ENCODE data around the gene SELENOO. TPM values are rescaled to one million over a fixed set of nuclear protein-coding genes. Genes with fewer than 3 reads are reported as not detected.

The SELENOO gene
- total and polyA plus RNA-seq, 2 experiments from 2014 or later, result 29.8 to 54.5 TPM

- Histone ChIP-seq H3K27me3 (no peaks in the 10 kb centered on the region), H3K4me3 (no peak overlapping the region), H3K4me1 (ENCODE audit: low read depth) (no peaks in the 10 kb centered on the region), H3K9me3 (ENCODE audit: low read depth) (no peaks in the 10 kb centered on the region), H3K36me3 (peaks cover 27% of the 10 kb centered on the region), H3K27ac (no peak overlapping the region)
- TF ChIP-seq CTCF (IDR thresholded peaks at IDR 0.05; ENCODE audit: low read depth, low read length), result no peak
- no peak for DNase-seq (ENCODE audit: low read depth in 1 of 2, low spot score in 1 of 2)
Observed at GRCh38 chr22:50216055-50216683, 15.4 kb downstream of the SELENOO start.

- H3K4me1 ChIP-seq (ENCODE audit: low read depth), result no peaks in the 10 kb centered on the region
Observed at GRCh38 chr22:50216684-50217520, 16.1 kb downstream of the SELENOO start.

GRCh38 chr22:50217543-50218152, 16.8 kb downstream of the SELENOO start:
- no peaks in the 10 kb centered on the region for H3K9me3 ChIP-seq (ENCODE audit: low read depth)
- no peak overlapping the region for H3K4me3 ChIP-seq
- H3K36me3 ChIP-seq, result peaks cover 32% of the 10 kb centered on the region
- H3K4me1 ChIP-seq (ENCODE audit: low read depth), result no peaks in the 10 kb centered on the region
- H3K27me3 ChIP-seq, result no peaks in the 10 kb centered on the region
- peak overlapping the region; percentile 8 for H3K27ac ChIP-seq
- no peak for TF ChIP-seq CTCF (IDR thresholded peaks at IDR 0.05; ENCODE audit: low read depth, low read length)
- DNase-seq (ENCODE audit: low read depth in 1 of 2, low spot score in 1 of 2), result no peak

More at GRCh38 chr22:50216684-50217520, 16.1 kb downstream of the SELENOO start:
- no peaks in the 10 kb centered on the region for H3K27me3 ChIP-seq
- no peak for DNase-seq (ENCODE audit: low read depth in 1 of 2, low spot score in 1 of 2)
- H3K4me3 ChIP-seq, result no peak overlapping the region
- no peaks in the 10 kb centered on the region for H3K9me3 ChIP-seq (ENCODE audit: low read depth)
- no peak for TF ChIP-seq CTCF (IDR thresholded peaks at IDR 0.05; ENCODE audit: low read depth, low read length)
- H3K27ac ChIP-seq, result no peak overlapping the region
- H3K36me3 ChIP-seq, result peaks cover 32% of the 10 kb centered on the region

- no peaks in the 10 kb centered on the region for H3K9me3 ChIP-seq (ENCODE audit: low read depth)
- TF ChIP-seq CTCF (IDR thresholded peaks at IDR 0.05; ENCODE audit: low read depth, low read length), result no peak
- H3K27ac ChIP-seq, result peak overlapping the region; percentile 8
- peak in 1 of 2 donors; percentile 10 for DNase-seq (ENCODE audit: low read depth in 1 of 2, low spot score in 1 of 2)
- no peaks in the 10 kb centered on the region for H3K4me1 ChIP-seq (ENCODE audit: low read depth)
- no peak overlapping the region for H3K4me3 ChIP-seq
- H3K27me3 ChIP-seq, result no peaks in the 10 kb centered on the region
- H3K36me3 ChIP-seq, result peaks cover 27% of the 10 kb centered on the region
Observed at GRCh38 chr22:50218153-50218995, 17.6 kb downstream of the SELENOO start.
